Measurements from ENCODE around the gene RDM1. TPM values are rescaled to one million over a fixed set of nuclear protein-coding genes. Genes with fewer than 3 reads are reported as not detected.

The RDM1 gene, protein sequence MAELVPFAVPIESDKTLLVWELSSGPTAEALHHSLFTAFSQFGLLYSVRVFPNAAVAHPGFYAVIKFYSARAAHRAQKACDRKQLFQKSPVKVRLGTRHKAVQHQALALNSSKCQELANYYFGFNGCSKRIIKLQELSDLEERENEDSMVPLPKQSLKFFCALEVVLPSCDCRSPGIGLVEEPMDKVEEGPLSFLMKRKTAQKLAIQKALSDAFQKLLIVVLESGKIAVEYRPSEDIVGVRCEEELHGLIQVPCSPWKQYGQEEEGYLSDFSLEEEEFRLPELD
- 10 to 100 TPM in 1 of 2 donors, 1 to 10 TPM in 1; 8.4 to 12.8 TPM for total RNA-seq

DNA sequence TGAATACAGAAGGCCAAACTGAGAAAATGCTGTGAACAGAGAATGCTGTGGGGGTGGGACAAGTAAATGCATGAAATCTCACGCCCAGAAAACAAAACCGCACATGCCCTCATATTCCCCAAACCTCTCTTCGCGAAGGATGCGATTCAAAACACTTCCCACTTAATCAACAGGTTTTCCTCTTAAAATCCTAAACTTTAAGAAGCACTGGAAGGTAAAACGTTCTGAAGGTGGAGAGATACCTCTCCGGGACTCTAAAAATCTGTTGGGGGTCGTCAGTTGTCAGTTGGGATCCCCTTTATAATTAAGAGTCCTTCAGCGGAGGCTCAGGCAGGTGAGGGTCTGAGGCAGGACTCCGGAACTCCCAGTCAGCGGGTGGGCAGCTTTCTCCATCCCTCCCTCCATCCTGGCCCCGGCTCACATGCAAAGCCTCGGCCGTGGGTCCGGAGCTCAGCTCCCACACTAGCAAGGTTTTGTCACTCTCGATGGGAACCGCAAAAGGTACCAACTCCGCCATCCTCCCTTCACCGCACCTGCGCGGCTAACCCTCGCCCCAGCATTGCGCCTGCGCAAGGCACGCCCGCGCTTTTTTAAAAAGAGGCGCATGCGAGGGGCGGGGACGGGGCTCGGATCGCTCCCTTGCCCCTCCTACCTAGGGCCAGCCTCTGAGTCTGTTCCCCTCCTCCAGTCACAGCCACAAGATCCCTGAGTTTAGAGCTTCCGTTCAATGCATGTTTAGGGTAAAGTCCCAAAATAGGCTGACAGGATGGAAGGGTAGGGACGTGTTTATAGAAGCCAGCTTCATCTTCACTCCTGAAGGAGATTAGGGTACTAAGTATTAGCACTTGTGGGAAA is at the start of gene RDM1:
TSS of gene RDM1 (minus strand) at position 563 of the 855 bp plus-strand sequence. CDS start at position 517, 46 bp downstream.
- ATAC-seq (peak; percentile 98 to 99), DNase-seq (ENCODE audit: low spot score in 2 of 2) (peak; percentile 92 to 96)
- peak within 1 kb of the TSS; percentile 84 to 88 for H3K27ac Mint-ChIP-seq
- peaks cover 4 to 6% of the 10 kb centered on the region in 2 donors for H3K36me3 Mint-ChIP-seq
- H3K9me3 Mint-ChIP-seq: no peaks in the 10 kb centered on the region

- no peak for ATAC-seq
- no peak for DNase-seq (ENCODE audit: low spot score in 2 of 2)
- Mint-ChIP-seq H3K36me3 (no peaks in the 10 kb centered on the region), H3K9me3 (no peaks in the 10 kb centered on the region), H3K27ac (no peak overlapping the region)
Measured at GRCh38 chr17:35978346-35978745, 47.8 kb upstream of the RDM1 start.

DNA sequence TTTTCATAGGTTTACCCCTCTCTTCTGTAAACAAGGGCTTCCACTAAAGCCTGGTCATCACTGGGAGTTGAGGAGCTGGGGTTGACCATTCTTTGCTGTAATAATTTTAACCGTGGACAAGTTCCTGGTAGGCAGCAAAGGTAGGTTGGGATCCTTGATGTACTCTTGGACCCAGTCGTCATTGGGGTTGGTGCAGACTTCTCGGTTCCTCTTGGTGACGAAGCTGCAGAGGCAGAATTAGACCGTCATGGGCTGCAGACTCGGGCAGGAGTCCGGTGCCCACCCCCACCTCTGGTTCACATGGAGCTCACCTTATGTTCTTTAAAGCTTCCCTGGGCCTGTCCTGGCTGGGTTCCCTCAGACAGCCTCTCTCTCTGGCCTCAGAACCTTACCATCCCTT is 46.9 kb upstream of the RDM1 start:
- Mint-ChIP-seq H3K27ac (no peak overlapping the region), H3K9me3 (no peaks in the 10 kb centered on the region), H3K36me3 (no peaks in the 10 kb centered on the region)
- ATAC-seq: no peak
- no peak for DNase-seq (ENCODE audit: low spot score in 2 of 2)

DNA sequence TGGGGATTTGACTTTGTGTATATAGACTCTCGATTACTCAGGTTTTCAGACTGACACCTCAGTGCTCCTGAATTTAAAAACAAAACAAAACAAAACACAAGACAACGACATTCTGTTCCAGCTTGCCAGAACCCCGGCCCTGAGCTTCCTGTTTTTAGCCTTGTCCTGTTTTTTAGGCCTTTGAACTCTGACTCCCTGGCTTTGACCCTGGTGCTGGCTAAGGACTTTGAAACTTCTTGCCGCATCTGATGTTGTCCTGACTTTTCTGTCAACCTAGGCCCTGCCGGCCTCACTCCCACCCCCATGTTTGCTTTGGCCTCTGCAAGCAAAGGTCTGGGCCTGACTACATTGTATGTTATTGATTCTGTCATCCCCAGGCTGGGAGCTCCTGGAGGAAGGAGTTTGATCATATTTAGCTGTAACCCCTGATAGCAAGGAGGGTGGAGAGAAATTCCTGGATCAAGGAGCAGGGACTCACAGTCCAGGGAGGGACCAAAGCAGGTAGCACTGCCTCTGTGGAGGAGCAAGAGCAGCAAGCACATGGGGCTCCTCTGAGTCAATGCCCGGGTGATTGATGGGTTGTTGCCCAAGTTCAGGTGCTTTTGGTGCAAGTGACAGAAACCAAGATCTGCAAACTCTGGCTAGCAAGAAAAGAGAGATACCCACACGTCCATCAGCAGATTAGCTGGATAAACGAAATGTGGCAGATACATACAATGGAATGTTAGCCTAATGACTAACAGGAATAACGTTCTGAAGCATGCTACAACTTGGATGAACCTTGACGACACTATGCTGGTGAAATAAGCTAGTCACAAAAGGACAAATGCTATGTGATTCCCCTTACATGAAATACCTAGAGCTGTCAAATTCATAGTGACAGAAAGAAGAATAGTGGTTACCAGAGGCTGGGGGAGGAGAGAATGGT is 43.0 kb upstream of the RDM1 start:
- H3K9me3 Mint-ChIP-seq: no peaks in the 10 kb centered on the region
- no peaks in the 10 kb centered on the region for H3K36me3 Mint-ChIP-seq
- no peak for DNase-seq (ENCODE audit: low spot score in 2 of 2)
- no peak for ATAC-seq
- no peak overlapping the region for H3K27ac Mint-ChIP-seq

DNA sequence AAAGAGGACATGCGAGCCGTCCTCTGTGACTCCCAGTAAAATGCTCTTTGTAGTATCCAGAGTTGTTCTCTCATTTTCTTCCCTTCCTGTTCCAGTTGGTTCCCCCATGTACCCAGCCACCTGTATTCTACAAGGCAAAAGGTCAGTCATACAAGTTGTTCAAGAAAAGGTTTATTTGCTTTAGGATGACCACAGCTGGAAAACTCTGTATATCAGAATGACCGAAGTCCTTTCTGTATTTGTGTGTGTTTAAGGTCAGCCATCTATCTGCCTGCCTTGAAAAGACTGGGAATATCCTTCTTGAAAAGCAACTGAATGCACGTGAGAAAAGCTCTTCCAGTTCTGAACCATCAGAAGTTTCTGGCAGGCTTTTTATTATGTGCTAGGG is 42.4 kb upstream of the RDM1 start:
- ATAC-seq (no peak), DNase-seq (ENCODE audit: low spot score in 2 of 2) (no peak)
- Mint-ChIP-seq H3K9me3 (no peaks in the 10 kb centered on the region), H3K36me3 (no peaks in the 10 kb centered on the region), H3K27ac (no peak overlapping the region)

- H3K9me3 Mint-ChIP-seq: no peaks in the 10 kb centered on the region
- no peak overlapping the region for H3K27ac Mint-ChIP-seq
- no peak for ATAC-seq
- no peak for DNase-seq (ENCODE audit: low spot score in 2 of 2)
- H3K36me3 Mint-ChIP-seq: no peaks in the 10 kb centered on the region
Measured at GRCh38 chr17:35972535-35972934, 42.0 kb upstream of the RDM1 start.

DNA sequence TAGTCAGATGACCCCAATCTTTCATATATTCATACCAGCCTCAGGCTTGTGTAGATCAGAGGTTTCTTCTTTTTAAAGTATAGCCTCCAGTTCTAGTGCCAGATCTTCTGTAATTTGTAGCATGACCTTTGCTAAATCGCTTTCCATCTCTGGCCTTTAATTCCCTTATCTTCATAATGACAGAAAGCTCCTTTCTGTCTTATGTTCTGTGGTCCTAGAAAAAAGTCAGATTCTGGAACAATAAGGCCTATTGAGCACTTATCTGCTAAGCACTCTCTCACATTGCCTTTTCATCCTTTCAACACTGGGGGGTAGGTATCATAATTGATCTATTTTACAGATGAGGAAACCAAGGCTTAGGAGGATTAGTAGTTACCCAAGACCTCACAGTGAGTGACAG is 41.5 kb upstream of the RDM1 start:
- no peak overlapping the region for H3K27ac Mint-ChIP-seq
- DNase-seq (ENCODE audit: low spot score in 2 of 2): no peak
- no peaks in the 10 kb centered on the region for H3K36me3 Mint-ChIP-seq
- no peak for ATAC-seq
- H3K9me3 Mint-ChIP-seq: no peaks in the 10 kb centered on the region

DNA sequence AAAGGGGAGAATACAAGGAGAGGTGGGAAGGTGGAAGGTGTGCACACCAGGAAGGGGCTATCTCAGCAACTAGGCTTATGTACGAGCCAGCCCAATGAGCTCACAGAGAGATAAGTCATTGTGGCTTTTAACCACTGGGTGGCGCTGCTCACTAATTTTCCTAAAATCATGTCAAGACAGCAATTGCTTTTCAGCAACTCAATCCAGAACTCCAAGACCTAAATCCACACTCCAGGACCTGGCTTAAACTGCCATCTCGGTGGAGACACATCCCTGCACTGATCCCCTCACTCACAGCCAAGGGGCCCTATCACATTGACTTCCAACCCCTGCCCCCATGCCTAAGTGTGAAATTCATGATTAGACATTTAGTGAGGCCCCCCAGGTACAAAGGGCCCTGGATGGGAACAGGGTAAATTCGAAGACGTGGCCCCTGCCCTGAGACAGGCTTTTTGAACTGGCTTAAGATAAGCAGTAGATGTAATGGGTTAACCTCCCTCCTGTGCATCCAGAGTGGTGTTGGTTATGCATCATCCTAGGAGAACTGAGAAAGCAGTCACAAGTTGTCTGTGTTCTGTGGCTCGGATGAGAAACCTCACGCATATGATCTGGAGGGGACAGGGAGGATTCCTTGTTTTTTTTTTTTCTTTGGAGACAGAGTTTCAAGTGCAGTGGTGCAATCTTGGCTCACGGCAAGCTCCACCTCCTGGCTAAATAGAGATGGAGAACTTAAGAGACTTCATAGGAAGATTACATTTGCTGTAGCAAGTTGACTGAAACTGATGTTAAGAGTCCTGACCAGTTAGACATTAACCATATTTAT is 39.2 kb upstream of the RDM1 start:
- no peaks in the 10 kb centered on the region for H3K36me3 Mint-ChIP-seq
- peak in 1 of 2 donors; percentile 73 for DNase-seq (ENCODE audit: low spot score in 2 of 2)
- H3K9me3 Mint-ChIP-seq: no peaks in the 10 kb centered on the region
- ATAC-seq: peak; percentile 53 to 66
- no peak overlapping the region for H3K27ac Mint-ChIP-seq

DNA sequence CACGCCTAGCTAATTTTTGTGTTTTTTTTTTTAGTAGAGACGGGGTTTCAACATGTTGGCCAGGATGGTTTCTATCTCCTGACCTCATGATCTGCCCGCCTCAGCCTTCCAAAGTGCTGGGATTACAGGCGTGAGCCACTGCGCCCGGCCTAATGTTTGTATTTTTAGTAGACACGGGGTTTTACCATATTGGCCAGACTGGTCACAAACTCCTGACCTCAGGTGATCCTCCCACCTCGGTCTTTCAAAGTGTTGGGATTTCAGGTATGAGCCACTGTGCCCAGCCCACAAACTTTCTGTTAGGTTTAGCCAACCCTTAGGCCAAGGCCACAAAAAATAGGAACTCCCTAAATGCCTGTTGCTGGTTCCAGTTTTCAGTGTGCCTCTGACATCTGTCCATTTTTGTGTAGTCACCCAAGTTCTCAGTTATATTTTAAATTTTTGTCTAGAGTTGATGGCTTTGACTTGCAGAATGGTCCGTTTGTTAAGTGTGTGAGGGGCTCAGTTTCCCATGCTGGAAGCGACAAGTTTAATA is 38.0 kb upstream of the RDM1 start:
- ATAC-seq: no peak
- Mint-ChIP-seq H3K27ac (no peak overlapping the region), H3K9me3 (no peaks in the 10 kb centered on the region)

GRCh38 chr17:35965272-35965671 is 34.7 kb upstream of the RDM1 start:
- ATAC-seq: no peak
- no peak for DNase-seq (ENCODE audit: low spot score in 2 of 2)
- no peaks in the 10 kb centered on the region for H3K9me3 Mint-ChIP-seq
- H3K27ac Mint-ChIP-seq: no peak overlapping the region
- no peaks in the 10 kb centered on the region for H3K36me3 Mint-ChIP-seq

More for the DNA sequence above, 38.0 kb upstream of the RDM1 start:
- DNase-seq (ENCODE audit: low spot score in 2 of 2): no peak
- no peaks in the 10 kb centered on the region for H3K36me3 Mint-ChIP-seq

DNA sequence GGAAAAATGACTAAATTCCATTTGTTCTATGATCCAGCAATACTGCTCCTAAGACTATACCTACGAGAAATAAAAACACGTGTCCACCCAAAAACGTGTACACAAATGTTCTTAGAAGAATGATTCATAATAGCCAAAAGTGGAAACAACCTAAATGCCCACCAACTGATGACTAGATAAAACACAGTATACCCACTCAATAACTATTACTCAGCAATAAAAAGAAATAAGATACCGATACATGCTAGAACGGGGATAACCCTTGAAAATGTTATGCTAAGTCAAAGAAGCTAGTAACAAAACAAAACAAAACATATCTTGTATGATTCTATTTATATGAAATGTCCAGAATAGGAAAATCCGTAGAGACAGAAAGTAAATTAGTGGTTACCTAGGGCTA is 33.1 kb upstream of the RDM1 start:
- no peaks in the 10 kb centered on the region for H3K9me3 Mint-ChIP-seq
- H3K36me3 Mint-ChIP-seq: no peaks in the 10 kb centered on the region
- H3K27ac Mint-ChIP-seq: no peak overlapping the region

GRCh38 chr17:35953720-35954119 is 23.1 kb upstream of the RDM1 start:
- H3K9me3 Mint-ChIP-seq: no peaks in the 10 kb centered on the region
- no peak overlapping the region for H3K27ac Mint-ChIP-seq
- no peak for DNase-seq (ENCODE audit: low spot score in 2 of 2)
- no peak for ATAC-seq
- no peaks in the 10 kb centered on the region for H3K36me3 Mint-ChIP-seq

More for the DNA sequence above, 33.1 kb upstream of the RDM1 start:
- DNase-seq (ENCODE audit: low spot score in 2 of 2) (no peak), ATAC-seq (no peak)

- Mint-ChIP-seq H3K27ac (no peak overlapping the region), H3K9me3 (no peaks in the 10 kb centered on the region), H3K36me3 (no peaks in the 10 kb centered on the region)
- no peak for ATAC-seq
- no peak for DNase-seq (ENCODE audit: low spot score in 2 of 2)
Measured at GRCh38 chr17:35949401-35949800, 18.8 kb upstream of the RDM1 start.

DNA sequence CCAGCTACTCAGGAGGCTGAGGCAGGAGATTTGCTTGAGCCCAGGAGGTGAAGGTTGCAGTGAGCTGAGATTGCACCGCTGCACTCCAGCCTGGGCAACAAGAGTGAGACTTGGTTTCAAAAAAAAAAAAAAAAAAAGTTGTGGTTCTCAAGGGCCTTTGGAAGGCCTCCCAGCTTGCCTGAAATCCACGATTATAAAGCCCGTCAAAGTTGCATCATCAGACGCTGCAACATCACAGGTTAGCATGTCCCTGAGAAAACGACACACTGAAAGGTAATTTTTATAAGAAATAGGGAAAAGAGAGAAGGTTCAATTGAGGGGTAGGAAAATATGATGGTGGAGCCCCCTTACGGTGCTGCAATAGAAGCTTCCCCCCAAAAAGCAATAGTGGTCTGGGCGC is 17.5 kb upstream of the RDM1 start:
- Mint-ChIP-seq H3K9me3 (no peaks in the 10 kb centered on the region), H3K27ac (no peak overlapping the region), H3K36me3 (no peaks in the 10 kb centered on the region)
- DNase-seq (ENCODE audit: low spot score in 2 of 2): no peak
- ATAC-seq: no peak

GRCh38 chr17:35947156-35947585 is 16.6 kb upstream of the RDM1 start:
- Mint-ChIP-seq H3K27ac (no peak overlapping the region), H3K36me3 (no peaks in the 10 kb centered on the region), H3K9me3 (no peaks in the 10 kb centered on the region)
- ATAC-seq (peak; percentile 68 to 77), DNase-seq (ENCODE audit: low spot score in 2 of 2) (peak in 1 of 2 donors; percentile 47)

GRCh38 chr17:35944151-35944550 is 13.6 kb upstream of the RDM1 start:
- no peak for DNase-seq (ENCODE audit: low spot score in 2 of 2)
- H3K27ac Mint-ChIP-seq: no peak overlapping the region
- ATAC-seq: no peak
- no peaks in the 10 kb centered on the region for H3K9me3 Mint-ChIP-seq
- H3K36me3 Mint-ChIP-seq: no peaks in the 10 kb centered on the region

Measured in activated naive CD4-positive, alpha-beta T cell treated with anti-CD3 and anti-CD28 coated beads, Interleukin-2, amount 50 U/mL, for 72 hours (primary cell).